NK-92 (cell line): ENCODE results near the gene HOXC6.
"Not testable (repeated sequence)": the region's sequence is repeated elsewhere in the genome, so short reads cannot be mapped to it uniquely, and the experiment has no call there.

ENCODE experiments used
- DNase-seq: peaks from one replicate; lab custom pipeline; 2025; ENCODE audit not compliant: unreplicated experiment; lab: John Stamatoyannopoulos, UW

HOXC6 gene

GRCh38 chr12:54038871-54039414 lies 10.7 kb downstream of the HOXC6 start:
- DNase-seq: no peak

GRCh38 chr12:54039417-54040147 lies 11.3 kb downstream of the HOXC6 start:
- DNase-seq: no peak

- DNase-seq: no peak
Measured at GRCh38 chr12:54040148-54040494, 11.9 kb downstream of the HOXC6 start.

- no peak for DNase-seq
Measured at GRCh38 chr12:54040648-54041047, 12.4 kb downstream of the HOXC6 start.

- no peak for DNase-seq
Measured at GRCh38 chr12:54041097-54041690, 13.0 kb downstream of the HOXC6 start.

GRCh38 chr12:54042033-54042432 lies 13.8 kb downstream of the HOXC6 start:
- not testable (repeated sequence) for DNase-seq

GRCh38 chr12:54042970-54043853 lies 15.0 kb downstream of the HOXC6 start:
- no peak for DNase-seq

GRCh38 chr12:54044425-54045103 lies 16.3 kb downstream of the HOXC6 start:
- no peak for DNase-seq

GRCh38 chr12:54045401-54045800 lies 17.2 kb downstream of the HOXC6 start:
- no peak for DNase-seq

- no peak for DNase-seq
Measured at GRCh38 chr12:54045868-54046521, 17.8 kb downstream of the HOXC6 start.

- no peak for DNase-seq
Measured at GRCh38 chr12:54046809-54047159, 18.5 kb downstream of the HOXC6 start.

GRCh38 chr12:54047160-54047963 lies 19.1 kb downstream of the HOXC6 start:
- DNase-seq: no peak

- DNase-seq: no peak
Measured at GRCh38 chr12:54047964-54048303, 19.7 kb downstream of the HOXC6 start.

- DNase-seq: no peak
Measured at GRCh38 chr12:54048406-54049093, 20.3 kb downstream of the HOXC6 start.

- no peak for DNase-seq
Measured at GRCh38 chr12:54049108-54049507, 20.9 kb downstream of the HOXC6 start.

- DNase-seq: no peak
Measured at GRCh38 chr12:54050482-54050810, 22.2 kb downstream of the HOXC6 start.

GRCh38 chr12:54051026-54051842 lies 23.0 kb downstream of the HOXC6 start:
- DNase-seq: no peak

- no peak for DNase-seq
Measured at GRCh38 chr12:54051874-54052437, 23.7 kb downstream of the HOXC6 start.
